IPS-11a (cell line): Measurements from ENCODE around the gene TAC3.
"Not testable (repeated sequence)": the region's sequence is repeated elsewhere in the genome, so short reads cannot be mapped to it uniquely, and the experiment has no call there.

Experiments
- H3K4me3 ChIP-seq: one replicate; pipeline ENCODE4 v1.5.1; 2013; ENCODE audit warnings: low read depth, low read length, control low read depth

TAC3 gene

DNA sequence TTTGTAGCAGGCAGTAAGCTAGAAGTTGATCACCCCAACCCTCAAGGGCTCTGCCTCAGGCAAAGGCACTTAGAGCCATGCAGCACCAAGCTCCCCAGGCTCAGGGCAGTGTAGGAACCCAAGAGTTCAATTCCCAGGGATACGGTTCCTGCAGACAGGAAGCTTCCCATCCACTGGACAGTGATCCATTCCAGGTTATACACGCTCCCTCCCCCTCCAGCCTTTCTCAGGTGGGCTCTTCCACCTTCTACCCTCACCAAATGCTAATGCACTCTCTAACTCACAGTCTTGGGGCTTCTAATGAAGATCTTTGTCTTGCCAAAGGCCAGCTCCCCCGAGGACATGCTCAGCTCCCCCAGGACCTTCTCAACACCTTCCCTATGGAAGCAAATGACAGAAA, 20.9 kb upstream of the TAC3 start:
- H3K4me3 ChIP-seq = no peak overlapping the region

DNA sequence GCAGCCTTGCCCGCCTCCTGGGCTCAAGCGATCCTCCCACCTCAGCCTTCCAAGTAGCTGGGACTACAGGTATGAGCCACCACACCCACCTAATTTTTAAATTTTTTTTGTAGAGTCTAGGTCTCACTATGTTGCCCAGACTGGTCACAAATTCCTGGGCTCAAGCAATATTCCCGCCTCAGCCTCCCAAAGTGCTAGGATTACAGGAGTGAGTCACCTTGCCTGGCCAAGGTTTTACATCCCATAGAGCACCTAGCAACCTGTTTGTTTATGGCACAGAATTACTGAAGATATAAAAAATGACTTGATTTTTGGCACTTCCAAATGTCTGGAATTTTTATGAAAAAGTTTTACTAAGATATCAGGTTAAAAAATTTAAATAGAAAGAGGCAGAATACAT, 17.1 kb upstream of the TAC3 start:
- H3K4me3 ChIP-seq = no peak overlapping the region

DNA sequence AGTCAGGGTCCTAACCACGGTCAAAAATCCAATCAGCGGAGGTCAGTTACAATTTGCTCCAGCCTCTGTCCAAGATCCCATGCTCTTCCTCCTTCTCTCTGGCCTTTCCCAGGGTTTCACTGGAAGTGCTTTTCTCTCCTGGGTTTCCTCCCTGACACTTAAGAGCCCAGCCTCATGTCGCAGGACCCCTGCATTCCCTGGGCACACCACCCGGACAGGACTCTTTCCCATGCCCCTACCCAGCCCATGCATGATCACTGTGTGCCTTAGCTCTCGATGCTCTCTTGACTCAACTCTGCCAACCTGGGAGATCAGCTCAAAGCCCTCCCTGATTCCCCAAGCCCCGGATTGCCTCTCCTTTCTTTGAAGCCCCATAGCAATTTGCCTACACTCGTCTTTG, 15.5 kb upstream of the TAC3 start:
- no peak overlapping the region for H3K4me3 ChIP-seq

DNA sequence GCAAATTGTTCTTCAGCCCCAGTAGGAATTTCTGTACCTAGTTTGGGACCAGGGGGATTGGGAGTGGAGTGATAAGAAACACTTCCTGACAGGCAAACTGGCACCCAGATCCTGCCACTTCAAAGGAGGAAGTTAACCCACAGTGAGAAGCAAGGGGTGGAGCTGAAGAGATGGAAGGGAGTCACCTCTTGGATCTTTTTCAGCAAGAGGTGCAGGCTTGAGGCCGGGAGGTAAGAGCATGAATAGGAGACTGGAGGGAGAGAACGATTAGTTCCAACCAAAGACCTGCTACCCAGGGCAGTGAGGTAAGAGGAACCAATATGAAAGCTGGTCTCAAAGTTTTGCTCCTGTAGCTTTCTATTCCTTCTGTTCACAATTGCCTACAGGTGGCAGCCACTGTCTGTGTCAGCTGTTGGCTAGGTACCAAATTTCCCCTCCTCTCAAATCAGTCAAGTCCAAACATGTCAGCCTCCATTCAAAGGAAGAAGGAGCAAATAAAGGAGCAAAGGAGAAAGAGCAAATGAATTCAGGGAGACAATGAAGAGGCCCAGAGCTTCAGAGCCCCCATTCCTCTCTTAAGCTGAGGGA, 14.9 kb upstream of the TAC3 start:
- H3K4me3 ChIP-seq = no peak overlapping the region

GRCh38 chr12:57029457-57029856, 13.1 kb upstream of the TAC3 start:
- H3K4me3 ChIP-seq = no peak overlapping the region

GRCh38 chr12:57027805-57028153, 11.4 kb upstream of the TAC3 start:
- no peak overlapping the region for H3K4me3 ChIP-seq

DNA sequence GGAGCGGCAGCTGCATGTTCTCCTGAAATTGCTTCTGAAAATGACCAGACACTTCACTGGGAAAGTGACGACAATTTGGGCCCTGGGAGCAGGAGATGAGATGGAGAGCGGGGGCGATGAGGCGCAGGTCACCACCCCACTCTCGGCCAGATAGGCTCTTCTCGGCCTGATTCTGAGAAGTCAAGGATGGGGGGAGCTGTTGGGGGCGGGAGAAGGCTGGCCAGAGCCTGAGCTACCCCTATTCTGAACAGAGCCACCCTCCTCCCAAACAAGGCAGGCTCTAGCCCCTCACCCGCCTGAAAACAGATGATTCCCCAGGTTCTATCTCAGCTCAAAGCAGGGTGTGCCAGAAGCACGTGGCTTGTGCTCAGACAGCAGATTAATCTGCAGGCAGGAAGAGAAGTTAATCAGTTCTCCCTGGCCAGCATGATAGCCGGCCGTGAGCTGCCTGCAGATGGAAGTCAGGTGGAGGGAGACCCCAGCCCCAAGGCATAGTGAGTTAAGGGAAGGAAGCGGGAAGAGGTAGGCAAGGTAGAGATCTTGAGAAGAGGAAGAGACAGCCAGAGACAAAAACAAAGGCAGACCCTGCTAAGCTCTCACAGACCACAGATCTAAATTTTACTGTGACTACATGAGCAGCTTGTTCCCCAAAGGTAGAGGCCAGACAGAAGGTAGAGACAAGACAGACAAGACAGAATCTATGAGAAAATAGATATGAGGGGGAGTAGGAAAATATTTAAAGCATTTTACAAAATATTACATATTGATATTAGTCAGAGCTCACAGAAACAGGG, 10.9 kb upstream of the TAC3 start:
- H3K4me3 ChIP-seq = no peak overlapping the region

GRCh38 chr12:57025196-57025595, 8.9 kb upstream of the TAC3 start:
- no peak overlapping the region for H3K4me3 ChIP-seq

- H3K4me3 ChIP-seq = not testable (repeated sequence)
Observed at GRCh38 chr12:57022324-57022723, 6.0 kb upstream of the TAC3 start.

DNA sequence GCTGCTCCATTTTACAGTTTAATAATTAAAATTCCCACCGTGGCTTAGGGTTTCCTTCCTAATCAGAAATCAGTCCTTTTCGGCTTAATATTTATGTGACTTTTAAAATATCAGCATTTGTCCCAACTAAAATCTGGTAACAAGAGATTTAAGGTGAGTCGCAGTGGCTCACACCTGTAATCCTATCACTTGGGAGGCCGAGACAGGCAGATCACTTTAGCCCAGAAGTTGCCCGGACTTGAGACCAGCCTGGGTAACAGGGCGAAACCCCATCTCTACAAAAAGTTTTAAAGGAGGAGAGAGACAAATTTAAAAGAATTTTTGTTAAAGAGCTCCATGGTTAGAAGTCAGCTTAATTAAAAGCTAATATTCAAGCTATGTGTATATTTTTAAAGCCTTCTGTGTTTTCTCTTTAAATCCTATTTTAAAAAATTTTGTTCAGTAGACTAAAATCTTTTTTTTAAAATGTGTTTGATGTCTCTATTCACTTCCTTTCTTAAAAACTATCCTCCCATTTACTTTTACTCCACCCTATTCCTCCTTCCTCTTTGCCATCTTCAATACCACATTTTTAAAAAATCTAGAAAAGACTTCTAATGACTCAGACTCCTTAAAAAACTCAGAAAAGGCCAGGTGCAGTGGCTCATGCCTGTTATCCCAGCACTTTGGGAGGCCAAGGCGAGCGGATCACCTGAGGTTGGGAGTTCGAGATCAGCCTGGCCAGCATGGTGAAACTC, 3.8 kb upstream of the TAC3 start:
- H3K4me3 ChIP-seq = no peak overlapping the region

- no peak overlapping the region for H3K4me3 ChIP-seq
Observed at GRCh38 chr12:57018906-57019305, 2.6 kb upstream of the TAC3 start.

DNA sequence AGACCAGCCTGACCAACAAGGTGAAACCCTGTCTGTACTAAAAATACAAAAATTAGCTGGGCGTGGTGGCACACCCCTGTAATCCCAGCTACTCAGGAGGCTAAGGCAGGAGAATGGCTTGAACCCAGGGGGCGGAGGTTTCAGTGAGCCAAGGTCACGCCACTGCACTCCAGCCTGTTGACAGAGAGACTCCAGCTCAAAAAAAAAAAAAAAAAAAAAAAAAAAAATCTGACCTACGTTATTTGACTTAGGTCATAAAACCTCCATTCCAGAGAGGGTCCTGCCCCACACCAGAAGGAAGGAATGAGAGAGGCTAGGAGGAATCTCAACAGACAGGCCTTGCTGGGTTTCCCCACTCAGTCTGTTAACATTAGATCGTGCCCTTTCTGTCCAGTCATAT, 2.0 kb upstream of the TAC3 start:
- not testable (repeated sequence) for H3K4me3 ChIP-seq

GRCh38 chr12:57012600-57013465, 3.5 kb downstream of the TAC3 start:
- H3K4me3 ChIP-seq = no peak overlapping the region

DNA sequence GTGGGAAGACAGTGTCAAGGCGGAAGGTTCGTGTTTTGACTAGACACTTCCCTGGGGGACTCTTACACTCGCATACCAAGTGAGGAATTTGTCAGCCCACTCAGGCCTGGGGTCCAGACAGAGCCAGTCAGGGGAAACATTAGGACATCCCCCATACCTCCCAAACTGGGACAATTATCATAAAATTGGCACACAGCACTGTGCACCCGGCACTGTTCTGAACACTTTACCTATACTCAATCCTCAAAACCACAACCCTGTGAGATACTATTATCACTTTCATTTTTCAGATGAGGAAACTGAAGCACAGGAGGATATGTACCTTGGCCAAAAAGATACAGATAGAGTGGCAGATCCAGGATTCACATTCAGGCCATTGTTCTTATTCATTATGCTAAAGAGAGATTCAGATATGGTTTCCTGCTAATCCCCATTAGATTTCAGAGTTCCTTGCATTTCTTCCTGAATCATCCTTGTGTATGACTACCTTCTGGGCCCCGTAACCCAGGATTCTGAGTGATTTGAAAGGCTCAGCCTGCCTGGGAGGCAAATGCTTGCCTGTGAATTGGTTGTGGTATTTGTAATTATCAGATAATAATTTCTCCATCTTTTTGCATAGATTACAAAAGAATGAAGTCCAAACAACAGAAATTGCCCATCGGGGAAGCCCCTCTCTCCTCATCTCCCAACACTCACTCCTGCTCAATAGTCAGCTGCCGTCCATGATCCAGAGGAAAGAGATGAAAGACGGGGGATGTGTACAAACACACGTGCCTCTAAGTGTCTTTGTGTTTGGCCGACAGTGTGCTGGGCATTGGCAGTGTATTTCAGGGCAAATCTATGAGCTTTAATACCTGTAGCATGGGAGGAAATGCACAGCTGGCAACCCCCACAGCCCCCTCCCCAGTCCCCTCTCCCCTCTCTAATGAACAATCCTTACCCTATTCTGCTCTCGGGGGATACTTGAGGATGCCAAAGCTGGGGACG, 4.6 kb downstream of the TAC3 start:
- H3K4me3 ChIP-seq = no peak overlapping the region

- H3K4me3 ChIP-seq = no peak overlapping the region
Observed at GRCh38 chr12:57010627-57011247, 5.6 kb downstream of the TAC3 start.

DNA sequence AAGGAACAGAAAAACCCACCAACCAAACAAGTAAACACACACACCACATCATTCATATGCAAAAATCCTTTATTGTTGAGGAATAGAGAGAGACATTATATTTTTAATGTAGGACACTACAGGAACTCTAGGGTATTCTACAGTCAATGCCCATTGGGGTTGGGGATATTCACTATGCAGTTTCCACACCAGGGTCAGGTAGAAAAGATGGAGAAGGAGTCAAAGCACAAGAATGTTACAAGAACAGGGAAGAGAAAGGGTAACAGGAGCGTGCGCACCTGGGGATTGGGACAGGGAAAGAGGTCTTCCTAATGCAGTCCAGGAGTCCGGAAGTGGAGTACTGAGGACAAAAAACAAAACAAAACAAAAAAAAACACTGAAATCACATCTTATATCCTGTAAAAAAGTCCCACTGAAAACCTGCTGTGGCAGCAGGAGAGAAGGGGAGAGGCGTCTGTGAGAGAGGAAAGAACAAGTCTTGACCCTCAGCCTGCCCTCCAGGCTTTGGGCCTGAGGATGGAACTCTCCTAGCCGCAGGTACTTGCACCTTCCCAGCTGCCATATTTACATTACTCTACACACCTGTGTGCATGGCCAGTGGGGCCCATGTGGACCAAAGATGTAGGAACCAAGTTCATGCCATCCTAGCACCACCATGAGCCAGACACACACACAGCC, 6.2 kb downstream of the TAC3 start:
- H3K4me3 ChIP-seq = no peak overlapping the region

DNA sequence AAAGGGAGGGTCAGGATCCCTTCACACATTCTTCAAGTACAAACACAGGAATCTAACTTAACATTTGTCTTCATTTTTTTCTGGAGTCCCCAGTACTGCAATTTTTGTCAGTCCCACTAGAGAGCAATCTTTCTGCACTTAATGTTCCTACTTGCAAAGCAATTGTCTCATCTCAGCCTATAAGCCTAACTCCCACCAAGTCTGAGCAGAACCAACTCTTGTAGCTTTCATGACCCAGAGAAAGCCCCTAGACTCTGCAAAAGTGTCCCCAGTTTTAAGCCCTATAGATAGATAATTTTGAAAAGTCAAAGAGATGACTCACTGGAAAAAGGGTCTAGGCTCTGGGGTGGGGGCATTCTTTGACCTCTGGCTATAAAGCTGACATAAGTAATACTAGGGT, 8.2 kb downstream of the TAC3 start:
- H3K4me3 ChIP-seq = no peak overlapping the region

GRCh38 chr12:57006809-57007475, 9.4 kb downstream of the TAC3 start:
- no peak overlapping the region for H3K4me3 ChIP-seq
